ENCODE results near the gene CHRM2.

The CHRM2 gene

GRCh38 chr7:137032436-137032835, 164.0 kb downstream of the CHRM2 start:
- DNase-seq (ENCODE audit: low spot score): no peak

- DNase-seq (ENCODE audit: low spot score): no peak
Measured at GRCh38 chr7:137036768-137037167, 168.3 kb downstream of the CHRM2 start.

- DNase-seq (ENCODE audit: low spot score): no peak
Measured at GRCh38 chr7:137038706-137039105, 170.3 kb downstream of the CHRM2 start.

DNA sequence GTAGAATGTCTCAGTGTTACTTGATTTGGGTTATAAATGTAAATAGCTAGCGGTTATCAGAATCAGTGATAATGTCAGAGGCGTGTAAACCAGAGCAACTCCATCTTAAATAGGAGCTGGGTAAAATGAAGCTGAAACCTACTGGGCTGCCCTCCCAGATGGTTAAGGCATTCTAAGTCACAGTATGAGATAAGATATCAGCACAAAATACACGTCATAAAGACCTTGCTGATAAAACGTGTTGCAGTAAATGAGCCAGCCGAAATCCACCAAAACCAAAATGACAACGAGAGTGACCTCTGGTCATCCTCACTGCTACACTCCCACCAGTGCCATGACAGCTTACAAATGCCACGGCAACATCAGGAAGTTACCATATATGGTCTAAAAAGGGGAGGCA, 172.3 kb downstream of the CHRM2 start:
- DNase-seq (ENCODE audit: low spot score): no peak

GRCh38 chr7:137045573-137045972, 177.1 kb downstream of the CHRM2 start:
- no peak for DNase-seq (ENCODE audit: low spot score)

DNA sequence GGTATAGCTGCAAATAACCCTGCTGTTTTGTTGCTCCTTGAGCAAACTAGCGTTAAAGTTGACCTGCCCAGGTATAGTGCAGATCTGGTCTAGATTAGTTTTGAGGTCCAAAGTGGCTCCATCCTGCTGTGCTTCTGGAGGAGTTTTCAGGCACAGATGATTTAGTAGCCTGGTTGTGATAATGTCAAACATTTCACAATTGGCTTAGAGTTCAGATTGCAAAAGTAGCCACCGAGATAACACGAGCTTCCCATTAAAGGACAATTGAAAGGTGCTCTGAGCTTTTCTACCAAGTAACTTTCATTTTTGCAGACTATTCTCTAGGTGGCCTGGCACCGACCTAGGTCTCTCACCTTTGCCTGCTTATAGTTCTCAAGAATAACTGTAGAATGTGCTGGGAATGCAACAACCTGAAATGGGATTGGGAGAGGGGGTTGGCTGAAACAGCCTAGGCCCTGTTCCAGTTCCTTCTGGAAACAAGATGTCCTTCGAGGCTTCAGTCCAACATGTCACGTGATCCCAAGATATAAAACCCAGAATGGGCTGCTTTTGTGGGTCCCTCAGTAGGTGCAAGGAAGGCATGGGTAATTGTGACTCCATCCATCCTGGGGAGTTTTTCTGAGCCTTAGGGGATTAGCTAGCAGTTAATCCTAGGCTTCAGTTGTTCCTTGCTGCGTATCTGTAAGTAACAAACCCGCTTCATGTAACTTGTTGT, 201.0 kb downstream of the CHRM2 start:
- no peak for DNase-seq (ENCODE audit: low spot score)

All from LoVo (cell line).